HL-60 (cell line): ENCODE results near the gene PPIL4.

Experiments used
- GABPA ChIP-seq: IDR thresholded peaks from 2 replicates; pipeline ENCODE4 v1.6.1; 2012; ENCODE audit warnings: low read depth
- POLR2AphosphoS5 ChIP-seq: IDR thresholded peaks from 2 replicates; pipeline ENCODE4 v1.6.1; 2012; ENCODE audit warnings: low read depth
- TF ChIP-seq, protein P1 (sequence below): IDR thresholded peaks from one replicate; pipeline ENCODE4 v1.5.1; 2011; ENCODE audit warnings: low read length, control low read depth, inconsistent platforms; ENCODE audit not compliant: insufficient read depth
- TF ChIP-seq, protein P2 (sequence below): IDR thresholded peaks from 2 replicates; pipeline ENCODE4 v1.6.1; 2012; ENCODE audit warnings: low read depth; ENCODE audit not compliant: insufficient replicate concordance

DNA sequence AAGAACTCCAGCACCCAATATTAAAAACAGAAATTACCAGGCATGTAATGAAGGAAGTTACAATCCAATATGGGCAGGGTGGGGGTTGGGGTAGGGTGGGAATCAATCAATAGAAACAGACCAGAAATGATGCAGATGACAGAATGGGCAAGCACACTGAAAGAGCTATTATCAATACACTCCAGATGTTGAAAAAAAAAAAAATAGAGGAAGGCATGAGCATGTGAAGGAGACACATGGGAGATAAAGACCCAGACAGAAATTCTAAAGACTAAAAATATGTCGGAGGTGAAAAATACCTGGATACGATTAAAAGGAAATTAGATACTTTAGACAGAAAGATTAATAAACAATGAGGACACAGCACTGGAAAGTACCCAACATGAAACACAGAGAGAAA is 42.0 kb downstream of the PPIL4 start:
- TF ChIP-seq, protein P1, sequence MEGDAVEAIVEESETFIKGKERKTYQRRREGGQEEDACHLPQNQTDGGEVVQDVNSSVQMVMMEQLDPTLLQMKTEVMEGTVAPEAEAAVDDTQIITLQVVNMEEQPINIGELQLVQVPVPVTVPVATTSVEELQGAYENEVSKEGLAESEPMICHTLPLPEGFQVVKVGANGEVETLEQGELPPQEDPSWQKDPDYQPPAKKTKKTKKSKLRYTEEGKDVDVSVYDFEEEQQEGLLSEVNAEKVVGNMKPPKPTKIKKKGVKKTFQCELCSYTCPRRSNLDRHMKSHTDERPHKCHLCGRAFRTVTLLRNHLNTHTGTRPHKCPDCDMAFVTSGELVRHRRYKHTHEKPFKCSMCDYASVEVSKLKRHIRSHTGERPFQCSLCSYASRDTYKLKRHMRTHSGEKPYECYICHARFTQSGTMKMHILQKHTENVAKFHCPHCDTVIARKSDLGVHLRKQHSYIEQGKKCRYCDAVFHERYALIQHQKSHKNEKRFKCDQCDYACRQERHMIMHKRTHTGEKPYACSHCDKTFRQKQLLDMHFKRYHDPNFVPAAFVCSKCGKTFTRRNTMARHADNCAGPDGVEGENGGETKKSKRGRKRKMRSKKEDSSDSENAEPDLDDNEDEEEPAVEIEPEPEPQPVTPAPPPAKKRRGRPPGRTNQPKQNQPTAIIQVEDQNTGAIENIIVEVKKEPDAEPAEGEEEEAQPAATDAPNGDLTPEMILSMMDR: no peak
- TF ChIP-seq, protein P2, sequence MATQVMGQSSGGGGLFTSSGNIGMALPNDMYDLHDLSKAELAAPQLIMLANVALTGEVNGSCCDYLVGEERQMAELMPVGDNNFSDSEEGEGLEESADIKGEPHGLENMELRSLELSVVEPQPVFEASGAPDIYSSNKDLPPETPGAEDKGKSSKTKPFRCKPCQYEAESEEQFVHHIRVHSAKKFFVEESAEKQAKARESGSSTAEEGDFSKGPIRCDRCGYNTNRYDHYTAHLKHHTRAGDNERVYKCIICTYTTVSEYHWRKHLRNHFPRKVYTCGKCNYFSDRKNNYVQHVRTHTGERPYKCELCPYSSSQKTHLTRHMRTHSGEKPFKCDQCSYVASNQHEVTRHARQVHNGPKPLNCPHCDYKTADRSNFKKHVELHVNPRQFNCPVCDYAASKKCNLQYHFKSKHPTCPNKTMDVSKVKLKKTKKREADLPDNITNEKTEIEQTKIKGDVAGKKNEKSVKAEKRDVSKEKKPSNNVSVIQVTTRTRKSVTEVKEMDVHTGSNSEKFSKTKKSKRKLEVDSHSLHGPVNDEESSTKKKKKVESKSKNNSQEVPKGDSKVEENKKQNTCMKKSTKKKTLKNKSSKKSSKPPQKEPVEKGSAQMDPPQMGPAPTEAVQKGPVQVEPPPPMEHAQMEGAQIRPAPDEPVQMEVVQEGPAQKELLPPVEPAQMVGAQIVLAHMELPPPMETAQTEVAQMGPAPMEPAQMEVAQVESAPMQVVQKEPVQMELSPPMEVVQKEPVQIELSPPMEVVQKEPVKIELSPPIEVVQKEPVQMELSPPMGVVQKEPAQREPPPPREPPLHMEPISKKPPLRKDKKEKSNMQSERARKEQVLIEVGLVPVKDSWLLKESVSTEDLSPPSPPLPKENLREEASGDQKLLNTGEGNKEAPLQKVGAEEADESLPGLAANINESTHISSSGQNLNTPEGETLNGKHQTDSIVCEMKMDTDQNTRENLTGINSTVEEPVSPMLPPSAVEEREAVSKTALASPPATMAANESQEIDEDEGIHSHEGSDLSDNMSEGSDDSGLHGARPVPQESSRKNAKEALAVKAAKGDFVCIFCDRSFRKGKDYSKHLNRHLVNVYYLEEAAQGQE: no peak
- TF ChIP-seq GABPA: no peak
- TF ChIP-seq POLR2AphosphoS5: no peak
